HG02798 (cell line): Measurements from ENCODE around the gene SLC38A5.
A peak's percentile ranks its signal among the peaks of the same experiment; 100 is the strongest.

Experiments
- ATAC-seq: cut with Tn5 transposase; IDR thresholded peaks from one replicate; pipeline ENCODE4 v1.9.1; 2021; ENCODE audit warnings: mild to moderate bottlenecking; ENCODE audit not compliant: unreplicated experiment, poor library complexity

SLC38A5 gene

GRCh38 chrX:48492293-48492910 lies 22.3 kb upstream of the SLC38A5 start:
- no peak for ATAC-seq

- ATAC-seq, result no peak
These were observed 21.7 kb upstream of the SLC38A5 start for GRCh38 chrX:48491809-48492208.

GRCh38 chrX:48490661-48491060 lies 20.6 kb upstream of the SLC38A5 start:
- no peak for ATAC-seq

- ATAC-seq, result no peak
These were observed 19.8 kb upstream of the SLC38A5 start for GRCh38 chrX:48489892-48490291.

GRCh38 chrX:48489296-48489695 lies 19.2 kb upstream of the SLC38A5 start:
- ATAC-seq, result no peak

GRCh38 chrX:48488034-48488433 lies 18.0 kb upstream of the SLC38A5 start:
- ATAC-seq, result no peak

- ATAC-seq, result no peak
These were observed 17.3 kb upstream of the SLC38A5 start for GRCh38 chrX:48487362-48487798.

GRCh38 chrX:48482526-48482925 lies 12.5 kb upstream of the SLC38A5 start:
- ATAC-seq, result no peak

- no peak for ATAC-seq
These were observed 10.5 kb upstream of the SLC38A5 start for GRCh38 chrX:48480583-48480982.

- no peak for ATAC-seq
These were observed 10.1 kb upstream of the SLC38A5 start for GRCh38 chrX:48480142-48480541.

GRCh38 chrX:48478806-48479205 lies 8.7 kb upstream of the SLC38A5 start:
- no peak for ATAC-seq

GRCh38 chrX:48477960-48478755 lies 8.1 kb upstream of the SLC38A5 start:
- ATAC-seq, result no peak

GRCh38 chrX:48476919-48477318 lies 6.9 kb upstream of the SLC38A5 start:
- no peak for ATAC-seq

- peak; percentile 95 for ATAC-seq
These were observed 5.9 kb upstream of the SLC38A5 start, which contains the start of gene FTSJ1 for GRCh38 chrX:48475774-48476577. FTSJ1 (plus strand) TSS chrX:48476199; CDS start chrX:48478048, 1,849 bp downstream.

GRCh38 chrX:48475296-48475695 lies 5.2 kb upstream of the SLC38A5 start:
- ATAC-seq, result no peak

- ATAC-seq, result no peak
These were observed 4.5 kb upstream of the SLC38A5 start for GRCh38 chrX:48474581-48474980.

- ATAC-seq, result no peak
These were observed 4.1 kb upstream of the SLC38A5 start for GRCh38 chrX:48474127-48474526.

GRCh38 chrX:48473704-48473990 lies 3.6 kb upstream of the SLC38A5 start:
- ATAC-seq, result no peak

GRCh38 chrX:48472851-48473703 lies 3.0 kb upstream of the SLC38A5 start:
- ATAC-seq, result no peak

GRCh38 chrX:48472225-48472624 lies 2.2 kb upstream of the SLC38A5 start:
- no peak for ATAC-seq
